Ovary (tissue), 9 donors: ENCODE data around the gene LPIN1. TPM values are rescaled to one million over a fixed set of nuclear protein-coding genes. Genes with fewer than 3 reads are reported as not detected.

Source experiments
- DNase-seq, 5 donors: peaks; one replicate each; pipeline ENCODE4 v3.0.0-alpha.2; 2019 to 2020
- H3K27ac ChIP-seq, 2 donors: fragments of 200-600 bp; one replicate each; pipeline versions ENCODE4 v1.5.1 to v1.8.0; 2019 to 2022
- H3K27me3 ChIP-seq: fragments of 200-600 bp; one replicate; pipeline ENCODE4 v1.8.0; 2022
- H3K36me3 ChIP-seq: fragments of 200-600 bp; sonication (generic); one replicate; pipeline ENCODE4 v1.5.1; 2019
- H3K4me1 ChIP-seq: one replicate; pipeline ENCODE4 v1.8.1; 2013; ENCODE audit warnings: mild to moderate bottlenecking, moderate library complexity; ENCODE audit not compliant: insufficient read depth
- H3K4me3 ChIP-seq: fragments of 200-600 bp; sonication (generic); one replicate; pipeline ENCODE4 v1.5.1; 2017
- H3K9me3 ChIP-seq, 2 donors: fragments of 200-600 bp in 1 of 2; sonication (generic) in 1 of 2; one replicate each; pipeline versions ENCODE4 v1.5.1 to v1.8.1; 2013 to 2019; ENCODE audit warnings: mild to moderate bottlenecking in 1 of 2, moderate library complexity in 1 of 2
- CTCF ChIP-seq, 3 donors: fragments of 450-650 bp in 2 of 3; fragments of 200-600 bp in 1 of 3; IDR thresholded peaks; one replicate each; pipeline versions ENCODE4 v1.5.1 to v1.8.0; 2016 to 2022; ENCODE audit warnings: antibody characterized with exemption in 3 of 3, mild to moderate bottlenecking in 1 of 3
- EP300 ChIP-seq: sonication (generic); formaldehyde crosslinking; IDR thresholded peaks from one replicate; pipeline ENCODE4 v1.6.1; 2017; ENCODE audit warnings: antibody characterized with exemption
- POLR2A ChIP-seq: fragments of 450-650 bp; IDR thresholded peaks from one replicate; pipeline ENCODE4 v1.6.1; 2017; ENCODE audit warnings: antibody characterized with exemption, mild to moderate bottlenecking, moderate library complexity
- WGBS, 3 donors: extraction: QIAGEN DNeasy Blood & Tissue Kit in 1 of 3; methylation state at CpG; one replicate each; pipeline versions ENCODE4 v1.1.5 to v1.1.7; 2013 to 2017; 5-methylcytosine and 5-hydroxymethylcytosine counted together
- intact Hi-C, 4 donors: fragments of 100-400 bp; cut with DNase I; formaldehyde crosslinking; loops; one replicate each; pipeline versions ENCODE4 v1.11.0 to v1.15.1; 2022 to 2023
- polyA plus RNA-seq, 2 donors: library from polyadenylated mRNA; stranded (reverse); fragments of 200-250 nt in 1 of 2; fragments of 350-450 nt in 1 of 2; fragmentation: Illumina TruSeq in 1 of 2; extraction: RNeasy Lipid Tissue Mini Kit (QIAGEN cat#74804) in 1 of 2; gene quantifications; one replicate each; pipeline ENCODE4 v1.2.3, GENCODE V29; 2013 to 2014
- total RNA-seq, 7 donors: library from RNA; depleted of rRNA in 2 of 7; stranded (reverse); fragments of >200 nt in 2 of 7; fragmentation: NEBNext Ultra II Directional in 3 of 7; extraction: Animal tissue kit (Norgen Biotek cat#: 25700) in 3 of 7; gene quantifications; one replicate each; pipeline versions ENCODE4 v1.1.0 to v1.2.4, GENCODE V29; 2016 to 2023
- donor health status: DM: no; HTN: no; CAD: no; lungs with moderate emphysema.
- donor health status: DM: no; HTN: no; CAD: no.
- donor health status: Bipolar disorder and iron deficiency.
- donor health status: DM: yes; HTN: yes; CAD: no.
- donor health status: DM: no; HTN: no; CAD: no.
- donor health status: DM: yes; HTN: yes; CAD: no.

The LPIN1 gene
- total and polyA plus RNA-seq, 9 donors, result 19.9 to 144 (median 50.8) TPM

- 13 to 18% (median 15%) methylated on average over 11 of the region's 11 CpGs for WGBS, 3 donors
- Histone ChIP-seq H3K27ac (peak overlapping the region; percentile 13 to 74), H3K4me3 (no peak overlapping the region), H3K9me3 (no peaks in the 10 kb centered on the region), H3K4me1 (peaks cover 8% of the 10 kb centered on the region), H3K27me3 (no peaks in the 10 kb centered on the region), H3K36me3 (no peaks in the 10 kb centered on the region)
- intact Hi-C loops, result loop anchor here in 1 of 4 donors (10.0 kb wide), 1 partner anchor 1175 kb away; no protein-coding TSS in a partner anchor
- TF ChIP-seq POLR2A (no peak), CTCF (IDR thresholded peaks at IDR 0.05) (peak in 1 of 3 donors; percentile 12), EP300 (no peak)
- peak; percentile 50 to 73 (median 54) for DNase-seq
These were observed 83.0 kb downstream of the LPIN1 start for GRCh38 chr2:11829324-11829946.

DNA sequence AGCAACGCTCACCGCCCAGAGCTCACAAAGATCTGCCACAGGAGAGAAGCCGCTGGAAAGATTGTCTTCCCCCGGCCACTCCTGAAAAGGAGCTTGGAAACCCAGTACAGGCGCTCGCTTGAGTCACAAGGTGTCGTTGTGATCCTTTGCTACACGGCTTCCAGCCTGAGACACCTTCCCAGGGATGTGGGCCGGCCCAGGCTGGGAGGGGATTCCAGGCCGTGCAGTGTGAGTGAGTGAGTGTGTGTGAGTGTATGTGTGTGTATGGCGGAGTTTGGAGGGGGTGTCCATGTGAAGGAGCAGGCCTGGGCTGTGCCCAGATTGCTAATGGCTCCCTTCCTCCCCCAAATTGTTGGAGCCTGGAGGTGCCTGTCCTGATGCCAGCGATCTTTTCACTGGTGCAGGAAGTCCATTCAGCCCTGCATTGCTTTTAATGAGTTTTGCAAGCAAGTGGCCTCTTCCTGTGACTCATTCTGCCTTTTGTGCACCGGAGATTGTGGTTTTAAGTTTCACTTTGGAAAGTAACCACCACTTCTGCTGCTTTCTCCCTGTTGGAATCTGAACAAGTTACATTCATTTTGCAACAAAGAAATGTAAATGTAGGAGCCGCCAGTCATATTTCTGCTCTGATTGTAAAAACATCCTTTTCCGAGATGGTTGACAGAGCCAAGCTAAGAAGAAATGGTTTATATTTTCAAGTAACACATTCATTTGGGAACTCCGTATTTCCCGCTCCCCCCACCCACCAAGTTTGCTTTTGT, 83.7 kb downstream of the LPIN1 start:
- H3K4me1 ChIP-seq, result peaks cover 8% of the 10 kb centered on the region
- no peaks in the 10 kb centered on the region for H3K27me3 ChIP-seq
- intact Hi-C loops, result loop anchor here in 1 of 4 donors (10.0 kb wide), 1 partner anchor 1175 kb away; no protein-coding TSS in a partner anchor
- DNase-seq, result peak; percentile 66 to 72 (median 69)
- WGBS, 3 donors, result 1 to 10% (median 4%) methylated on average over 17 of the region's 17 CpGs
- H3K36me3 ChIP-seq, result no peaks in the 10 kb centered on the region
- H3K4me3 ChIP-seq, result peak overlapping the region; percentile 19
- no peaks in the 10 kb centered on the region for H3K9me3 ChIP-seq
- TF ChIP-seq CTCF (IDR thresholded peaks at IDR 0.05) (peak in 1 of 3 donors; percentile 18), POLR2A (no peak), EP300 (no peak)
- peak overlapping the region in 1 of 2 donors; percentile 74 for H3K27ac ChIP-seq

DNA sequence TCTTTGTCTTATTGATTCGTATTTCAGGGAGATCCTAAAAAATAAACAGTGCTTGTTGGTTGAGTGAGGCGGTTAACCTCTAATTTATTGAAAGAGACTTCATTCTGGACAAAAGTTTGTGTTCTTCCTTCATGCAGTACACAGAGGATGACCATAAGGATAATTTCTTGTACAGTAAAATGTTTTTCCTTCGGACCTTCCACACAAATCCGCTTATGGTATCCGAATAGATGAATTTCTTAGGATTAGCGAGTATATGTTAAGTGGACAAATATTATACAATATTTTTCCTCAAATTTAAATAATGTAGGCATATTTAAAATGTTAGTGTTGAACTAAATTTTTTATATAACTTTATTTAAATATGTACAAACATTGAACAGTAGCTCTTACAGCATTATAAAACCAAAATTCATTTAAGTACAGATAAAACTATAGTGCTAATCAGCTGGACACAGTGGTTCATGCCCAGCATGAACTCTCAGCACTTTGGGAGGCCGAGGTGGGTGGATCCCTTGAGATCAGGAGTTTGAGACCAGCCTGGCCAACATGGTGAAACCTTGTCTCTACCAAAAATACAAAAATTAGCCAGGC, 84.4 kb downstream of the LPIN1 start:
- H3K27me3 ChIP-seq, result no peaks in the 10 kb centered on the region
- peaks cover 8% of the 10 kb centered on the region for H3K4me1 ChIP-seq
- intact Hi-C loops, result no loop called here
- peak overlapping the region; percentile 19 for H3K4me3 ChIP-seq
- peak overlapping the region in 1 of 2 donors; percentile 74 for H3K27ac ChIP-seq
- H3K9me3 ChIP-seq, result no peaks in the 10 kb centered on the region
- DNase-seq, result no peak
- WGBS, 3 donors, result 27 to 37% (median 35%) methylated on average over 7 of the region's 7 CpGs
- H3K36me3 ChIP-seq, result no peaks in the 10 kb centered on the region
- no peak for TF ChIP-seq POLR2A
- no peak for TF ChIP-seq EP300
- no peak for TF ChIP-seq CTCF (IDR thresholded peaks at IDR 0.05)

GRCh38 chr2:11831415-11831814, 85.0 kb downstream of the LPIN1 start:
- no peak for DNase-seq
- no peaks in the 10 kb centered on the region for H3K9me3 ChIP-seq
- H3K4me1 ChIP-seq, result peaks cover 8% of the 10 kb centered on the region
- H3K27me3 ChIP-seq, result no peaks in the 10 kb centered on the region
- intact Hi-C loops, result no loop called here
- 94 to 97% (median 95%) methylated on average over 5 of the region's 5 CpGs for WGBS, 3 donors
- TF ChIP-seq EP300, result no peak
- TF ChIP-seq POLR2A, result no peak
- TF ChIP-seq CTCF (IDR thresholded peaks at IDR 0.05), result no peak
- H3K36me3 ChIP-seq, result no peaks in the 10 kb centered on the region
- H3K4me3 ChIP-seq, result no peak overlapping the region
- H3K27ac ChIP-seq, result peak overlapping the region in 1 of 2 donors; percentile 74
